Measurements from ENCODE around the gene PRKAG2. TPM values are rescaled to one million over a fixed set of nuclear protein-coding genes. Genes with fewer than 3 reads are reported as not detected.

The PRKAG2 gene
- total RNA-seq, 2 donors from 2014 or later, result 22.1 to 35.7 TPM

DNA sequence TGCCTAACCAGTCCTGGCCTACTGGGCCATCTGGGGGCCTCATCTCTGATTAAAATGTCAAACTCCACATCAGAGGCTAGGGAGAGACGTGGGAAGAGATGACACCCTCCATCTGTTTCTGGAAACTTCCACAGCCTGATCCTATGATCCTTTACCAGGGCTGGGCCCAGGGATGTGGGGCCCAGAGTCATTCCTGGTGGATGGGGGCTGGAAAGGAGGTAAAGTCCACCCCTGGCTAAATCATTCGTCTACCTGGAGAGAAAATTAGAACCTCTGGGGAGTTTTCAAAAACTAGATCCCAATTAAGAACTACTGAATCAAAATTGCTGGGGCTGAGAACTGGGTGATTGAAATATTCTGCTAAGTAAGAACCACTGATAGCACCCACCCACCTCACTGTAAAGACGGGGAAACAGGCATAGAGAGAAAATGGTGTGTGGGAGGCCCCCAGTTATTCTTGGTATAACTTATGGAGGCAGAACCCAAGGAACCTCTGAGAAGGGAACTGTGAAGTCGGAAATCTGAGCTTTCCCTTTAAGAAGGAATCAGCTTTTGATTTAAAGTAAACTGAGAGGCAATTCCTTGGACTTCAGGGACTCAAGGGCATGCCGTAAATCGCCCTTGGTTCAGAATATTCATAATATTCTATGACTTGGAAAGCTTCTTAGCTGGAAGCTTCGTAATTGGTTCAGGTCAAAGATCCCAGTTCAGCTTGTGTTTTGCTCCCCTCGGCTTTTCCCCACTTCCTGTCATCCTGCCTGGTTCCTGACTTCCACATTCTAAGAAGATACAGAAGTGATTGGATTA lies 53.1 kb downstream of the PRKAG2 start:
- Mint-ChIP-seq H3K9me3 (no peaks in the 10 kb centered on the region), H3K27ac (peak overlapping the region in 1 of 2 donors; percentile 27), H3K36me3 (no peaks in the 10 kb centered on the region)
- no peak for ATAC-seq
- no peak for DNase-seq (ENCODE audit: low spot score in 2 of 2)

DNA sequence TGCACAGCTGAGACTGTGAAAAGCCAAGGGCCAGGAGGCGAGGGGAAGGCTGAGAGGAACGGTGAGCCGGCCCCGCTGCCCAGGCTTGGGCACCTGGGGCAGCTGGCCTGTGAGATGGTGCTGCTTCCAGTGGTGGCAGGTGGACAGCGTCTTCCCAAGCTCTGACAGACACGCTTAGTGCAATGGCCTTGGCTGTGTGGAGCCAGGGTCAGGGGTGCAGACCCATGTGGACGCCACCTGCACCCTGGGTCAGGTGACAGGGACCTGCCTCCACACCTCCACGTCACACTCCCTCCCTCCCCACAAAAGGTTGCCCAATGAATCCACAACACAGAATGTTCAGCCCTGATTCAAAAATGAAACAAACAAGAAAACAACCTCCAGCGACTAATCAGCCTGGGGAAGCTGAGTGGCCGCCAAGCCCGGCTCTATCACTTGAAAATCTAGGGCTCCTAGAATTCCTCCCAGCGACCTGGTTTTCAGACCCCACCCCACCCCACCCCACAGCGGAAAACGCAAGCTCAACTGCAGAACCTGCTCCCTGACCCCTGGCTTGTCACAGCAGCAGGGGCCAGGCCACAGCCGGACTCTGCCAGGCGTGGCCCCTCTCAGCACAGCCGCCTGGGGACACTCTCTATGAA lies 54.3 kb downstream of the PRKAG2 start:
- Mint-ChIP-seq H3K9me3 (no peaks in the 10 kb centered on the region), H3K27ac (peak overlapping the region in 1 of 2 donors; percentile 48), H3K36me3 (no peaks in the 10 kb centered on the region)
- DNase-seq (ENCODE audit: low spot score in 2 of 2) (no peak), ATAC-seq (no peak)

DNA sequence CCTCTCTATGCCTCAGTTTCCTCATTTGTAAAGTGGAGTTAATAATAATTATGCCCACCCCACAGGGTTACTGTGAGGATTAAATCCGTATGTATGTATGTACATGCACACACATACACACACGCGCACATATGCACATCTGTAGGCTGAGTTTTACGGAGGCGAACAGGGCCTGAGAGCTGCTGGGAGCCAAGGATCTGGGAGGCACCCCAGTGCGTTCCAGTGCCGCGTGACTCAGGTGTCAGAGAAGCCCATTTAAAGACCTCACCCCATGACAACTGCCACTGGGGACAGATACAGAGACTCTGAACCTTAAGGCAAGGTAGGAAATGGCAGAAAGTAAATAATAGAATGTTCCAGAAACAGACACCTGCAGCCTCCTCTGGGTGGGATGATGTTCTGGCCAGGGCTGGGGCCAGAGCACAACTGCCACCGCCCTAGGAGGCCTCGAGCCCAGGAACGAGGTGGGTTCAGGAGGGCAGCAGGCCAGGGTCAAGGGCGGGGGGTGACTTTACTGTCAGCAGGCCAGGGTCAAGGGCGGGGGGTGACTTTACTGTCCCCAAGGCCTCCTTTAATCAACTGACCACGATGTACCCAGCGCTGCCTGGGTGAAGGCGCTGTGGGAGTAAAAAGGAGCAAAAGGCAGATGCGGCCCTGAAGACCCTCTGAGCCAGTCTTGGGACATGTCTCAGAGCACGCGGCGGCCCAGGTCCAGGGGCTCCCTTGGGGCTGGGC lies 54.9 kb downstream of the PRKAG2 start:
- DNase-seq (ENCODE audit: low spot score in 2 of 2) (no peak), ATAC-seq (no peak)
- no peaks in the 10 kb centered on the region for H3K36me3 Mint-ChIP-seq
- peak overlapping the region; percentile 22 to 48 for H3K27ac Mint-ChIP-seq
- no peaks in the 10 kb centered on the region for H3K9me3 Mint-ChIP-seq

DNA sequence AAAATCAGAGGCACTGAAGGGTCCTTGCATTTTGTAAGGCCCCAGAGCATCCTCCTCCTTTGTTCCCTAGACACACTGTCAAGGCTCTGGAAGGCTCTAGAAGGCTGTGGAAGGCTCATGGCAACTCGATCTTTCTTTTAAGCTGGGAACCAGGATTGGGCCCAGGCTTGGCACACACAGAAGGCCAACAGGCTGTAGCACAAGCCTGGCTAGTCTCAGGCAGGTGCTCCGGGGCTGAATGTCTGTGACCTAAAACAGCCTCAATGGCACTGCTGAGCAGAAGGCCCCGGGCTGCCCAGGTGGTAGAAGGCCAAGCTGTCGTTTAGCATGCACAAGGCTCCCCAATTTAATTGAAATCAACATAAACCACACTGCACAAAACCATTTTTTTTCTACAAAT lies 55.7 kb downstream of the PRKAG2 start:
- no peak for DNase-seq (ENCODE audit: low spot score in 2 of 2)
- H3K9me3 Mint-ChIP-seq, result no peaks in the 10 kb centered on the region
- no peak for ATAC-seq
- no peaks in the 10 kb centered on the region for H3K36me3 Mint-ChIP-seq
- H3K27ac Mint-ChIP-seq, result peak overlapping the region in 1 of 2 donors; percentile 22

DNA sequence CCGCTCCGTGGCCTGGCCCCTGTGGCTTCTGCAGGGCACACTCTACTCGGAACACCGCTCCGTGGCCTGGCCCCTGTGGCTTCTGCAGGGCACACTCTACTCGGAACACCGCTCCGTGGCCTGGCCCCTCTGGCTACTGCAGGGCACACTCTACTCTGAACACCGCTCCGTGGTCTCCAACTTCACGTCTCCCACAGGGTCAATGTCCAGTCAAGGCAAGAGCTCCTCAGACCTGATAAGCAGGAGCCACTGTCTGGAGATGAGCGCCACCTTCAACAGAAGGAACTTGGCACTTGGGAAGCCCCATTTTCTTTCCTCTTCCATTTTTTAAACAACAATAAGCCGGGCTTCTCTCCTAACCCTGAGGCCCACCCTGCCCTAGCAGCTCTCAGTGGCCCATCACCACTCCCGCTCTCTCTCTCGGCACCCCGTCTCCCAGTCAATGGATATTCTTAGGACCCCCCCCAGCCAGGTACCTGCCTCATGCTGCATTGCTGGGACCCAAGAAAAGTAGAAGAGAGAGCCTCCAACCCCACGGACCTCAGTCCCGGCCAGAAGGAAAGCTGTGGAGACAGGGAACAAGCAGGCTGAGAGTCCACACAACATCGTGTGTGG lies 56.3 kb downstream of the PRKAG2 start:
- ATAC-seq (no peak), DNase-seq (ENCODE audit: low spot score in 2 of 2) (no peak)
- Mint-ChIP-seq H3K27ac (no peak overlapping the region), H3K9me3 (no peaks in the 10 kb centered on the region), H3K36me3 (no peaks in the 10 kb centered on the region)

DNA sequence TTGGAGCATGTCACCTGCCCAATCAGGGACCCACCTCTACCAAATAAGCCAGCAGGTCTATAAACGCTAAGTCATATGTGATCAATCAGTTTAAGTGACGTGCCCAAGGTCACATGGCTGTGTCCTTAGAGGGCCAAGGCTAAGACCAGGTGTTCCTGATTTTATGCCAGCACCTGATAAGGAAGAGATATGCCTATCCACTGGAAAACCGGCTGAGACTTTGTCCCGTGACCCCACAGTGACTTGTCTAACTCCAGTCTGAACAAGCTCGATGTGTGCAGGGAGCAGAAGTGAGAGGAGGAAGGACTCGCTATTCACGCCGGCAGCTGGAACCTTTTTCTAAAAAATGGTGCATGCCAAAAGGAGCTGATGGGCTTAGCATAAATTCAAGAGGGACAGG lies 57.0 kb downstream of the PRKAG2 start:
- no peak for DNase-seq (ENCODE audit: low spot score in 2 of 2)
- Mint-ChIP-seq H3K36me3 (no peaks in the 10 kb centered on the region), H3K9me3 (no peaks in the 10 kb centered on the region), H3K27ac (no peak overlapping the region)
- ATAC-seq, result no peak

DNA sequence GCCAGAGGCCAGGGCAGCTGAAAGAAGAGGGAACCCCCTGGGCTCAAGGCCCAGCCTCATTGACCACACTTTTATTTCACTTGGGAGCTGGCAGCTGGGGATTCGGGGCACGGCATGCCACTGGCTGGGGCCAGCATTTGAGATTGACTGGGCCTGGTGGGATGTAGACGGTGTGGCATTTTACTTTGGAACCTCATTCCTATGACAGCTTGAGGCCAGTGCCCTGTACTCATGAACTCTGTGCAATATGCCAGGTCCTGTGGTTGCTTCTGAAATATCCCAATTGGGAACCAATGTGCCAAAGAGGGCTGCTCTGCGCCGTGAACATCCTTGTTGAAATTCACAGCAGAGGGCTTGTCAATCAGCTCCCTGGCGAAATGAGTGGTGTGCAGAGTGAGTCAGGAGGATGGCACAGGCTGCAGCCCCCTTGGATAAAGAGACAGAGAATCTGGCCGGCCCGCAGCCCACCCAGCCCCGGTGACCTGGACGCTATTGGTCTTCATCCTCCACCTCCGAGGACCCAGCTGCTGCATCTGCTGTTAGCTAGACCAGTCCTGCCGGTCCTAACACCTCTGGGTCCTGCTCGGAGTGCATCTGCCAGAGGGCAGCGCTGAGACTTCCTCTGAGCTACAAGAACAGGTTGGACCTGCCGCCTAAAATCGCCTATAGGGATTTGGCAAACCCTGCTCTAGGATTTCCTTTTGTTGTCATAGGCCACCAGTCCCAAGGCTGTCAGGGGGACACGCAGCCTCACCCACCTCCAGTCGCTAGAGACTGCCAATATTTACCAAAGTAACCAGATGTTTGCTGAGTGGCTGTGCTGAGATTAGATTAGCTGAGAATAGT lies 58.0 kb downstream of the PRKAG2 start:
- Mint-ChIP-seq H3K9me3 (no peaks in the 10 kb centered on the region), H3K27ac (no peak overlapping the region), H3K36me3 (no peaks in the 10 kb centered on the region)
- DNase-seq (ENCODE audit: low spot score in 2 of 2) (no peak), ATAC-seq (no peak)

DNA sequence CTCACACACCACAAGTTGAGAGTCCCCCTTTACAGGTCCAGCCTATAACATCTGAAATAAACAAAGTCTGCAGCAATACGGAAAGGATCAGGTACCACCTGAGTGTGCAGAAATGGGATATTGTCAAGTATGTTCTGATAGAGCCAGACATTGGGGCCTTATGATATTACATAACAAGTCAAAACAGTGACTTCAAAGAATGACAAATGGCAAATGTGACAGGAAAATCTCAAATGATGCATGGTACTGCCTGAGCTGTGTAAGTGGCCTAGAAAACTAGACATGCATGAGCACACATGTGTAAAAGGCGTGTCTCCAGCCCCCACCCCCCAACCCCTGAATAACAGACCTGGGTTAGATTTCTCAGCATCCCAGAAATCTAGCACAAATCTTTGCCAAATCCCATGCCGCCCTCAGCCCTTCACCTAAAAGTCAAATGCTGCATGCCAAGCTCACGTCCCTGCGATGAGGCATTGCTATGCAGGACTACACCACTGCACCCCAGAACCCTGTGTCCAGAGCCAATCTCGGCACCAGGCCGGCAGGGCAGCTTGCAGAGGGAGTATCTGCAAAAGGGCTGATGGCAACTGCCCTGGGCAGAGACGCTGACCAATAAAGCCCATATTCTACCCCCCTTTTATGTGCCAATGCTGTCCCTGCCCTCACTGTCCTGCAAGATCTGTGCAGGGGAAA lies 58.8 kb downstream of the PRKAG2 start:
- DNase-seq (ENCODE audit: low spot score in 2 of 2), result no peak
- no peaks in the 10 kb centered on the region for H3K9me3 Mint-ChIP-seq
- H3K36me3 Mint-ChIP-seq, result no peaks in the 10 kb centered on the region
- ATAC-seq, result no peak
- no peak overlapping the region for H3K27ac Mint-ChIP-seq

DNA sequence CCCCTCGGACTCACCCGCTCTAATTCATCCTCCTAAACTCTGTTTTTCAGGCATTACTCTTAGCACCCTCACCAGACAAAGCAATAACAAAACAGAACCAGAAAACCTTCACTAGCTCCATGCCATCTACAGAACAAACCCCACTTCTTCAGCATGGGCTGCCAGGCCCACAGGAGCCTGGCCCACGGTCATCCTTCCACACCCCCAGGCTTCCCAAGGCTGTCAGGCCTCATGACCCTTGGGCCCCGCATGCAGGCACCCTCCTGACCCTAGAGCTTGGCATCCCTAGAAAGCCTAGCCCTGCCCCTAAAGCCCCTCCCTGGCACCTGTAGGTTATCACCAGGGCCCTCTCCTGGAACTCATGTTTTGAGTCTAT lies 59.6 kb downstream of the PRKAG2 start:
- no peaks in the 10 kb centered on the region for H3K36me3 Mint-ChIP-seq
- DNase-seq (ENCODE audit: low spot score in 2 of 2) (no peak), ATAC-seq (no peak)
- H3K27ac Mint-ChIP-seq, result no peak overlapping the region
- no peaks in the 10 kb centered on the region for H3K9me3 Mint-ChIP-seq

DNA sequence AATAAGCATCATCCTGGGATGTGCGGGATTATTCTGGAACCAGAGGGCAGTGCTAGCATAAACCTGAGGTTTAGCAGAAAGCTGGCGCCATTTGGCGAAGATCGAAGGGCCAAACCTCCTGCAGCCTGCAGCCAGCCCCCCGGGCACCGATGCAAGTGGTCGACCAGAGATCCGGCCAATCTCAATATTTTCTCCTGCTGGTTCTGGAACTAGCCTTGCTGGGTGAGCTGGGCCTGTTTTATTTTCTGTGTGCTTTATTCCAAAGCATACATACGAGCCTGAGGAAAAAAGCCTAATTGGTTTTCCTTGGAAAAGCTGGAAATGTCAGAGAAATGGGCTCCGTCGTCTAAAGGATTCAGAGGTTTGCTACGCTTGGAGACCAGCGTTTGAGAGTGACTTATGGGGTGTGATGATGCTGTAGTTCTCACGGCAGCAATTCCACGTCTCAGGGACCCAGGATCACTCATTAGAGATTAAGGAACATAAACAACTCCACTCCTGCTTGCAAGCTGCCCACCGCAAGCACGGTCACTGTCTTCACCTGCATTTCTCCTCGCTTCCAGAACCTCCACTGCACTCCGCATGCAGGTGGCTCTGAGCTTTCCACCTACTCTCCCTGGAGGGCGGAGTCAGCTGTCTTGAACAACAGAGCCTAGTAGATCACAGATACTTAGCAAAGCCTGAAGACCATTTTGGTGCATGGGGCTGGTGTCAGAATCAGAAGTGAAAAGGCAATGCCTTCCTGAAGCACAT lies 60.2 kb downstream of the PRKAG2 start:
- H3K27ac Mint-ChIP-seq, result no peak overlapping the region
- no peaks in the 10 kb centered on the region for H3K36me3 Mint-ChIP-seq
- H3K9me3 Mint-ChIP-seq, result no peaks in the 10 kb centered on the region
- DNase-seq (ENCODE audit: low spot score in 2 of 2) (no peak), ATAC-seq (no peak)

DNA sequence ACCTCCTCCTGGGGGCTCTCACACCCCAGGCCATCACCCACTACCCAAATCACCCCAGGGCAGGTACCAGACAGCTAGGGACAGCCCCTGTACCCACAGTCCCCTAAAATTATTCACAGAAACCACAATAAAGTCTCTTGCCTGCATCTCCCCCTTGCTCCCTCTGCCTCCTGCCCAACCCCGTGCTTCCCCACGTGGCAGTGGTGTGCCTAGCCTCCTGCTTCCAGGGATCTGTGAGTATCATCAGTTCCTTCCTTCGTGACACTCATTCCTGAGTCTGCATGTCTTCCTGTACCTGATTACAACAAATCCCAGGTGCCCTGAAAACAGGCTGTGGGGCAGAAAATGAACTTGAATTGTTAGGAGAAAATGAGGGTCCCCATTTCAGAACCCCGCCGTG lies 61.5 kb downstream of the PRKAG2 start:
- Mint-ChIP-seq H3K27ac (peak overlapping the region in 1 of 2 donors; percentile 12), H3K9me3 (no peaks in the 10 kb centered on the region), H3K36me3 (no peaks in the 10 kb centered on the region)
- DNase-seq (ENCODE audit: low spot score in 2 of 2) (no peak), ATAC-seq (no peak)

DNA sequence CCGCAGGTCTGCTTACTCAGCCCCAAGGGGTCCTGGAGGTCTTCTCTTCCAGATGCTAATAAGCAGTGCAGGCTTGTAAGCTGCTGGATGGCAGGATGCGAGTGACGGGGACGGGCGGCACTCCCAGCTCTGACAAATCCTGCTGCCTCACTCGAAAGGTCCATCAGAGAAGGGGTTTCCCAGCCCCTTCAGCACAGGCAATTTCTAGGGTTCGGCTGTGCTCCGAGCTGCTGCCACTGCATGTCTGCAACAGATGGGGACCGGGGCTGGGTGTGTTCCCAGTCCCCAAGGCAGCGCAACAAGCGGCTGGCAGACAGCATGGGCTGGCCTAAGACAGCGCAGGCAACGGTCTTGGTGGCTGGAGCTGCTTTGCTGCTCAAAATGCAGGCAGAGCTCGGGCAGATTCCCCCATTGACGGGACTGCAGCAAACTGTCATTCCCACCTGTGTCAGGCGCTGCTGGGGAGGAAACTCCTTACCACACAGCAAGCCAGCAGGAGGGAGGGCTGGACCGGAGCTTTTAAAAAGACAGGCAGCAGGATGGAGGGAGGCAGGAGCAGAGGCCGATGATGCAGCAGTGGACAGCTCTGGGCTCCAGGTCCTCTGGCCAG lies 62.4 kb downstream of the PRKAG2 start:
- no peaks in the 10 kb centered on the region for H3K36me3 Mint-ChIP-seq
- ATAC-seq, result peak in 1 of 2 donors; percentile 22
- no peak for DNase-seq (ENCODE audit: low spot score in 2 of 2)
- H3K27ac Mint-ChIP-seq, result no peak overlapping the region
- H3K9me3 Mint-ChIP-seq, result no peaks in the 10 kb centered on the region

DNA sequence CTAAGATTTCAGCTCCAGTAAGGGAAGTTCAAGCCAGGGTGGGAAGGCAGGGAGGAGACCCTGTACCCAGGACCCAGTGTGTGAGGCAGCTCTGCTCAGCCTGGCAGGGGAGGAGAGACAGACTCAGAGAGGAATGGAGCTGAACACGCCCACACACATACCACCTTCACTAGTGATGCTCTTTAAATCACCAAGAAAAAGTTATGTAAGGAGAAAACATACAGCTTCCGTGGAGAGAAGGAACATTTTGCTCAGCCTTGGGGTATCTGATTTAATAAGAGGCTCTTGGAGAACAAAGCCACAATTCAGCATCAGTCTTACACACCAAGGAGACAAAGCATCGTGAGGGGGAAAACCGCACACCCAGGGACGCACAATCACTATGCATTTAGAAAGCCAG lies 62.9 kb downstream of the PRKAG2 start:
- DNase-seq (ENCODE audit: low spot score in 2 of 2), result no peak
- peak in 1 of 2 donors; percentile 32 for ATAC-seq
- Mint-ChIP-seq H3K36me3 (no peaks in the 10 kb centered on the region), H3K9me3 (no peaks in the 10 kb centered on the region), H3K27ac (no peak overlapping the region)

DNA sequence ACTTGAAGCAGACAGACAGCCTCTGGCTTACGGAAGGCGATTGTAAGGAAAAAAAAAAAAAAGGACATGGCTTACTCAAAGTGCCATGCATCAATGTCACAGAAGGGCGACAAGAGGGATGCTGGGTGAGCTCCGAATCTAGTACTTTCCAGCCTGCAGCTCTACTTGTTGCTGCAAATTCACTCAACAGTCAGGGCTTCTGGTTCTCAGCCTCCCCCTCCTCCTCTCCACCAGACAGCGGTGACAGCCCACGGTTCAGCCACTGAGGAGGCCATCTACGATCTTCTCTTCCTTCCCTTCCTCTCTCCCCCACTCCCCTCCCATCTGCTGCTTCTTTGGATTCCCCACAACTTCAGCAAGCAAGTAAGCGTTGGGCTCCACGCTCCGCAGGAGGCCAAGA lies 63.5 kb downstream of the PRKAG2 start:
- ATAC-seq, result no peak
- Mint-ChIP-seq H3K36me3 (no peaks in the 10 kb centered on the region), H3K27ac (no peak overlapping the region), H3K9me3 (no peaks in the 10 kb centered on the region)
- no peak for DNase-seq (ENCODE audit: low spot score in 2 of 2)

DNA sequence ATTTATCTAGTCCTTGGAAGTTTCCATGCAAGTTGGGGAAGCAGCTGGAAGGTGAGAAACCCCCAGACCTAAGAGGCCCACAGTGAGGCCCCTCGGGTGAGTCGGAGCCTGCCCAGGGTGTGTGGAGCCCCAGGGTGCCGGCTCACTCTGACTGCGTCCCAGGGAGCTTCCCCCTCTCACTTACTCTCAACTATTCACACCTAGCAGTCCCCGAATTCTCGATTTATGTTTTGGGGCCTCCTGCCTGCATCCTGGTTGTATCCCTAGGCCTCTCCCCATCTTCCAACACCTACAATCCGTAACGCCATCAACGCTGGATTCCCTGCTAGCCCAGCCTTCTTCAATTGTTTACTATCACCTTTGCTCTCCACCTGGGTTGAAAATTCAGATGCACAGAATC lies 63.9 kb downstream of the PRKAG2 start:
- Mint-ChIP-seq H3K9me3 (no peaks in the 10 kb centered on the region), H3K27ac (no peak overlapping the region)
- ATAC-seq, result no peak

More for the DNA sequence above, 63.9 kb downstream of the PRKAG2 start:
- no peak for DNase-seq (ENCODE audit: low spot score in 2 of 2)
- H3K36me3 Mint-ChIP-seq, result no peaks in the 10 kb centered on the region

Measured in activated naive CD4-positive, alpha-beta T cell treated with anti-CD3 and anti-CD28 coated beads, Interleukin-2, amount 50 U/mL, for 72 hours (primary cell).